IPS DF 4.7 (cell line): ENCODE data around the gene RAB43.

ENCODE experiments used
- DNase-seq: peaks from one replicate; pipeline ENCODE4 v3.0.0-alpha.2; 2013; ENCODE audit warnings: low spot score; ENCODE audit errors: extremely low read depth

Gene RAB43

DNA sequence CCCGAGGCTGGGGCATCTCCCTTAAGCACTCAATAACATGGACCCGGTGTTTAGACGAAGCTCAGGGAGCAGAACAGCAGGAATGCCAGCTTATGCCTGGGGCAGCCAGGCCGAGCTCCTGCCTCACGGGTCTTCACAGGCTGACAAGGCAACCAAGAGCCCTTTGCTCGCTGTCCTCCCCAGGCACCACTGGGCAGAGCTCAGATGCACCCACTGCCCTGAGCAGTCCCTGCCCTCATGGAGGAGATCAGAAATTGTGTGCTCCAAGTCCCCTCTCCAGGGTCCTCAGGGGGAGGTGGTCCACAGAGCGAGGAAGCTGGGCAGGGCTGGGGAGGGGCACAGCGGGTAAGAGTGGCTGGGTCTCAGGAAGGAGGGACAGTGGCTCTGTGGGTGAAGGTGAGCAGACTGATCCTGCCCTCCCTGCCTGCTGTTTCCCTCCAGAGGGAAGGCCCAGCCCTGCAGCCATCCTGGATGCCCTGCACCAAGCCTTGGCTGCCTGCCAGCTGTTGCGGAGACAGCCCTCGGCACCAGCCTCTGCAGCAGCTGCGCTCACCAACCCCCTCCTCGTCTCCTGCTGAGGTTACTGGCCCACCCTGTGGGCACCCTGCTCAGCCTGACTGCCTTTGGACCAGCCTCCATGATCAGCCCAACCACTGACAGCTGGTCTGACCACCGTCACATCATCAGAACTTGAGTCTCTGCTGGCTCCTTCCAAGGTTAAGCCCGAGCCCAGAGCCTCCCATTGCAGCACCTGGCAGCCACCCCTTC is 82.1 kb downstream of the RAB43 start:
- DNase-seq: no peak

GRCh38 chr3:129038121-129038855 is 83.3 kb downstream of the RAB43 start:
- no peak for DNase-seq
